Anterior cingulate cortex (tissue), 58 donors: ENCODE data around the gene FMN2.

Experiments used
- DNase-seq, 58 donors: peaks; one replicate each; lab custom pipeline; 2025; lab: John Stamatoyannopoulos, UW

The FMN2 gene

DNA sequence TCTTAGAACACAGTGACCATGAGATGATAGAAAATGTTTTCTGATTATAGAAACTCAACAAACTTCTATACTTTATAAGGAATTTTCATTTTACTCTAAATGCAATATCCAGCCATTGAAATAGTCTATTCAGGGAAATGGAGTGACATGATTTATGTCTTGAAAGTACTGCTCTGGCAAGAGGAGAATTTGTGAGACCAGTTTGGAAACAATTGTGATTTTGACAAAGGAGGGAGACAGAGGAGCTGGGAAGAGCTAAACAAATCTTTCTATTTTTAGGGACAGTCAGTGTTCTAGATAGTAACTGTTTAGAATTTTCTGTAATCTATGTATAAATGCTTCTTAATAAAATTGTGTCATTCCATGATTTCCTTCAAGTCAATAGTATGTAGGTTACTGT, 252.3 kb downstream of the FMN2 start:
- DNase-seq = no peak

DNA sequence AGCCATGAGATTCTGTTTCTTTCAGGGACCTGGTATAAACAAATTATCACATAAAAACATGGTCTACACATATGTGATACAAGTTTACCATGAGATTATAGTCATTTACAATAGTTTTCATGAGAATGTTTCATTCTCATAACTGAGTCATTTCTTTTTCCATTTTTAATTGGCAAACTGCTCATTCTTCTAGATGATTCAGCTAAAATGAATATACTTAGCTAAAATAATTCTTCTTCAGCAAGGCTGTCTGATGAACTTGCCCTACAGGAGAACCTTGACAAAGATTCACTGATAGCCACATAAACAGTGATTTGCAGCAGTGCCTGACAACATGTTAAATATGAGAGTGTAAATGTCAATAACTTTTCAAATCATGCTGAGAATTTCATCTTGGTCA, 253.2 kb downstream of the FMN2 start:
- DNase-seq = no peak

DNA sequence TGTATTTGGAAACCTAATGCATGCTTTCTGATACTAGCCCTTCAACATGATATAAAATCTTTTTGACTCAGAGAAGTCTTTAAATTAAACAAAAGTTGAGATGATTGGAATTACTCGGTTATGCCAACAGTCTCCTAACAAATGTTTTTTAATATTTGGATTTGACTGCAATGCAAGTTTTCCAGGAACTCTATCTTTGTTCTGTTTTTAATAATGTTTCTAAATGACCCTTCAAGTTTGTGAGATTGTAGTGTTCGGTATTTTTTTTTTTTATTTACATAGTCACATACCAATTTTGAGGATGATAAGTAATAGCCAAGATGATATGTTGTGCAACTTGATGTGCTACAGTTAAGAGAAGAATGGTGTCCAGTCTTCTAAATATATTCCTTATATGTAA, 258.0 kb downstream of the FMN2 start:
- no peak for DNase-seq

DNA sequence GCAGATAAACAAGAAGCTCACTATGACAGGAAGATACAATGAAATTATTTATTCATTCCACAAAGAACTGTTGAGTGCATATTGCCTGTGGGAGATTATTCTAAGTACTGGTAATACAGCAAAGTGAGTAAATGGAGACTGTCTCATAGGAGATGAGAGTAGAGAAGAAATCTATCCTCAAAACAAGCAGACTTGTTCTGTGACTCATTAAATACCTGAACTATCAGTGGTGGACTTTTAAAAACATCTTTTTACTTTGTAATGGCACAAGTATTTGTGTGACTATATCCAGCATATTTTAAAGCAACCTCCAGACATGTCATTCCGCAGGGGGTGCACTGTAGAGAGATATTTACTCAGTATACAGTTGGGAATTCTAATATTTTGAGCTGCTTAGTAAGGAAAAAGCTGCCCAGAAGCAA, 259.2 kb downstream of the FMN2 start:
- DNase-seq = no peak

DNA sequence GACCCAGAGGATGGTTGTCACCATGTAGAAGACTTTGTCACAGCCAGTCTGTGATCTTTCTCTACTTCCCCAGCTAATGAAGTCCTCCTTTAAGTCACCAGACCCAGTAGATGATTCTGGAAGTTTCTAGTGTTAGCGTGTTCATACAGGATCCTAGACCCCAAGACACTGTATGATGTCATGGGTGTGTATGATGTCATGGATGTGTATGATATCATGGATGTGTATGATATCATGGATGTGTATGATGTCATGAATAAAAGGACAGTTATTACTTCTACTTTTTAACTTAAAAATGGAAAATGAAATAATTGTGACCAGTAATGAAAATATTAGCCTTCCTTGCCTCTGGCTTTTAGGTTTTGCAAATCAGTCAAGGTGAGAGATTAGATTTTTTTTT, 260.0 kb downstream of the FMN2 start:
- no peak for DNase-seq

DNA sequence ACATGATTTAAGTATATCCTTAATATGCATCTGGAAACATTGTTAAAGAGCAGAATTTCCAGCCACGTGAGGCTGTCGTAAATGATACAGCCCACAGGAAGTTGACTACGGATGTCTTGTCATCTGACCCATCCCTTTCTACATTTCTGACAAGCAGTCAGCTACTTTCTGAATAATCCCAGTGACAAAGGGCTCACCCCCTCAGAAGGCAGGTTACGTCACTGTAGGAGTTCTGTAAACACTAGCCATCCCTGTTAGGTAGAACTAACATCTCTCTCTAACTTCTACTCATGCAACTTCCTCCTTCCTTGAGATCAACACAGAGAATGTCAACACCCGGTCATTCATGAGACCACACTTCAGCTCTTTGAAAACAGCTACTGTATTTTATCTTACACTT, 261.1 kb downstream of the FMN2 start:
- DNase-seq = no peak

DNA sequence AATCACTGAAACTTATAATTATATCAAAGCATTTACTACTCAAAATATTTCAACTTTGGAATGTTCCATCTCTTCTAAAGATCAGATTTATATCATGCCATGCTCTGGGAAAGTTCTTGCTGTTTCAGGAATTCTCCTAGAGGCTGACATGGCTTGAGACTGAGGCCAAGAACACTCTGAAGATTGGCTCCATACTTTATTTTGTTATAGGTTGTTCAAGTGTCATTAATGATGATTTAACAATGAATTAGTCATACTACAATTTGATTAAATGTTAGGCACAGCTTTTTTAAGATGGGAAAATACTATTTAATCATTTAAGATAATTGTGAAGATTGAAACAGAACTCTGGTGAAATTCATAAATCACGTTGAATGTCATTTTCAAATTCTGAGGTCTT, 264.9 kb downstream of the FMN2 start:
- no peak for DNase-seq

DNA sequence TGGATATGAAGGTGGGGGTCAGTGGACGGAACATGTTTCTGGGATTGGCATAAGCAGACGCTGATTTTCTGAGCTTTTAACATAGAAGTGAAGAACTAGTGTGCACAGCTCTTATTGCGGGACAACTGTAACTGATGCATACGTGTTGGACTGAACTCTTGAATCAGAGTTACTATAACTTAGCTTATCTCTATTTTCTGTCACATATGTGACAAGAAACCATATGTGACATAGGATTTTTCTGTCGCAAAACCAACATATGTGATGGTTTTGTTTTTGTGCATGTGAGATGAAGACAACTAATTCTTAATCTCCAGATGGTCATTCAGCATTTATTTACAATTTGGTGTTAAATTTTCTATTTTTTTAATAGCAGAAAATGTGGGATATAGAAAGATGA, 270.4 kb downstream of the FMN2 start:
- DNase-seq = no peak

DNA sequence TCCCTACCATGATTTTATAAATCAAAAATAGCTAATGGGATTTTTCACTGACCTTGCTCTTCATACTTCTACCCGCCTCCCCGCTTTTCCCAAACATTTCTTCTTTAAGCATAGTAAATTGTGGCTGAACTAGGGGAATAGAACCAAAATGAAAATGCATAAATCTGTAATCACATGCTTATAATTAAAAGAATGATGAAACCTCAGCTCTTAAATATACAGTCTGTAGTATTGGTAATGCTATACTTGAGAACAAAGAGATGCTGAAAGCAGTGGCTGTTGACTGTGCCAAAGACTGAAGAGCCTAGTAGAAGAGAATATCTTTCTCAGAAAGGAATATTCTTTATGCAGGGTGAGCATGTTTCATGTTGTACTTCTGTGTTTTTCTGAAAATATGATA, 271.1 kb downstream of the FMN2 start:
- DNase-seq = no peak

DNA sequence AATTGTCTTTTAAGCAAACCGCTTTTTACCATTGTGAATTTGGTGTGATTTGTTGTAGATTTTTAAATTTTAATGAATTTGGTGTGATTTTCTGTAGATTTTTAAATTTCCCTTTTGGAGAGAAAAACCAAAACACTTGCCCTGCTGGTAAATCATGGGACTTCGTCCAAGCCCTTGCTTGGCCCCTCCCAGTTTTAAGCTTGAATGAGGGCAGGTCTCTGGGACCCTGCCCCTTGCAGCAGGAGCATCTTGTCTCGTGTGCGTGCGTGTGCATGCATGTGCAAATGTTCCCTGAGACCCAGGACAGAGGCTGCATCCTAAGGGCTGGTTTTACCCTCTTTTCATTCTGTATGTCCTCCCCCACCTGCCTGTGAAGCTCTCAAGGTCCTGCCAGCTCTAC, 271.6 kb downstream of the FMN2 start:
- no peak for DNase-seq

DNA sequence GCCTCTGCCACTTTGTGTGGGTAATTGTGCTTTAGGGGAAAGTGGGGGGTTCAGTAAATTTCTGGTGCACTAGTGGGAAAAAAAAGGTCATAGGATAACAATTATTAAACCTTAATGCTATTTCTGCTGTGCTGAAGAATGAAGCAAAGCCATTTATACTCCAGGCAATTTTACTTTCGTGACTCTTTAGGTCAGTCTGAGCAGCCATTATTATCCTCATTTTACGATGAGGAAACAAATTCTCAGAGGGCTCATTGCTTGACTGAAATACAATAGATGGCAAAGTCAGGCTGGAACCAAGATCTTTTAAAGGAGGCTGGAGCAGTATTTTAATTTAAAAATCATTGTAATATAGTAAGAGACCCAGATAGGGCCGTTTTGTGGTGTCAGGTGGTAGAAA, 272.2 kb downstream of the FMN2 start:
- no peak for DNase-seq

DNA sequence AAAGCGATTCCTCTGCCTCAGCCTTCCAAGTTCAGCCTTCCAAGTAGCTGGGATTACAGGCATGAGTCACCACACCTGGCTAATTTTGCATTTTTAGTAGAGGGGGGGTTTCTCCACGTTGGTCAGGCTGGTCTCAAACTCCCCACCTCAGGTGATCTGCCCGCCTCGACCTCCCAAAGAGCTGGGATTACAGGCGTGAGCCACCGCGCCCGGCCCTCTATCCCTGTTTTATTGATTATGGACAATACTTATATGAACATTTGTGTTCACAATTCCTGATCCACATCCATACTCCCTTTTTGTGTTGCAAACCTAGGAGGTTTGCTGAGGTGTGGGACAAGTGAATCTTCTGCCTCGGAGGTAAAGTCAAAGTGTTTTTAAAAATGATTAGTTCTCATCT, 275.0 kb downstream of the FMN2 start:
- no peak for DNase-seq

DNA sequence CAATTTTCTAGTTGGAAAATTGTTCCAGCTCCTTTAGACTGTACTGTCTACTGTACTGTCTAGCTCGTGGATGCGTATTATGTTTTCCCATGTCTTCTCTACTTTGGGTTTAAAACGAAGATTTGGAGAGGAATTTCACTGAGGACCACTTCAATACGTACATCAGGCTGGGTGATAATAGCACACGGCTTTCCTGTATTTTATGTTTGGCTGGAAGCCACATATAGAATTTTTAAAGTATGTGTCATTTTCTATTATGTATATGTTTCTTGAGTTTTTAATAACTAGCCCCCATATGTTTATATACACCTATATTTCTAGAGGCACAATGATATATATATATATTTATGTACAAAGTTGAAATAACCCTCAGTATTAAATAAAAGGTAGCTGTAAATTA, 293.9 kb downstream of the FMN2 start:
- DNase-seq = no peak

DNA sequence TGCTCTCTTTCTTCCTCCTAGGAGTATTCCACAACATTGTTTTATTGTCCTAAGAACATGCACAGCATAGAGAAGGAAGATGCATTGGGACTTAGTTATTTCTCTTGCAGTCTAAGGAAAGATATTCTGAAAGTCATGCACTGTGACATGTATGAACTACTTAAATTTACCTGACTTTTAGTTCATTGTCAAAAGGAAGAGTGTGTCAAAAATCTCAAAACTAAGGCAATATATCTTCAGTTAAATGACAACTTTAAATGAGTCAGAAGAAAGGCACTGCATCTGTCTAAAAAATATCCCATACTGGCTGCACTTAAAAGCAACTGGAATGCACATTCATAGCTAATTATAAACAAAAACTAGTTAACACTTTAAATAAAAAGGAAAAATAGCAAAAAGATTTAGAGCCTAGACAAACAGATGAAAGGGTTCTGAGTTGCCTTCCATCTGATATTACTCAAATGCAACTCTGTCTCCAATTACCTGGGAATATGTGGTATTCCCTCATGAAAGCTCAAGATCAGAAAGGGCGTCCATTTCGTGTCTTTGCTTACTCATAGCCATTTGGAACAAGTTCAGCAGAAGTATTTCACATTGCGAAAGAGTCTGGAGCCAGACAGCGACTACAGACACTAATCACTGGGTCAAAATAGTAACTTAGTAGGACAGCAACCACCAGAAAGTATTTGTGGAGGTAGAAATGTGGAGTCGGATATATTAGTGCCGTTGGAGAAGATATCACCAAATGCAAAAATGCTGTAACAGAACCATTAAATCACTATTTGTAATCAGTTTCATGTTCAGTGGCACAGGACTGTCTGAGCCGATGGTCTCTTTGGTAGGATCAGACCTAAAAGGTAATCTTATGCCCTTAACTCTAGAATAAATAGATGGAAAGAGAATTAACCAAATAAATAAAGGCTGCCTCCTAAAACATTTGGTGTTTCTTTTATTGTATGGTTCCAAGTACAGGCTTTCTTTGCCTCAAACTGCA, 294.6 kb downstream of the FMN2 start:
- DNase-seq = no peak

DNA sequence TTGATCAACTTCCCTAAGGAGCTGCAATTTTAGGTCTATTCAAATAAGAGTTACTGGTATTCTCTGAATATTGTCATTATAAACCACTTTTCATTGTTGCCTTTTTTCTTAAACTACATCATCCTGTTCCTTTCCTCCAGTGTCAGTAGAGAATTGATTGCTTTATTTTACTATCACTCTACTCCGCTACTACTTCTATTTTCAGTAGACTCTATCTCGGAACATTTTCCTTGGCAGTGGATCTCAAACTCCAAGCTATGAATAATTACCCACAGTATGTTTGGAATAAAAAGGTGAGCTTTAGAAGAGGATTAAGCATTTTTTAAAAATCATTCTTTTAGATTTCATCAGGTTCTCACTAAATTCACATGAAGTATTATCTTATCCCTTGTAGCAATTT, 295.4 kb downstream of the FMN2 start:
- no peak for DNase-seq

DNA sequence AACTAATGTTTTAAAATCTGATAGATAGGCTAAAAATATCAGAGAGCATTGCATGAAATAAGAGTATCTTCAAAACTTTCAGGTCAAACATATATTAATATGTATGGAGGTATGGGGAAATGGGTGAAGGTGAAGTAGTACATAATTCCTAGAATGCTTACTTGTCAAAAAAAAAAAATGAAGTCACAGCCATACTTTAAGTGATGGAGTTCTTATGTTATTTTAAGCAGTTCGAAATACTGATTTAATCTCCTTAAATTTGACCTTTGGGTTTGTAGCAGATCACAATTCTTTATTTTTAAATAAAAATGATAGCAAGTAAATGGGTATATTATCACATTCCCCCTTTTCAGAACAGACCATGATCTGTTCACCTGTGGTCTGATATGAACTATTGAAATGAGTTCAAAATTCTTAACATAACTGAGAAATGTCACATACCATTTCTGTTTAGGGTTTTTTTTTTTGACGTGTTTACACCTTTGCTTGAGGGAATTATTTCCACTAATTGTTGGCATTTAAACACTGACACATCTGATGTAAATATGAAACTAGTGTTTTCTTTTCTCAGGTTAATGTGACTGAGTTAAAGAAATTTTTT, 300.1 kb downstream of the FMN2 start:
- DNase-seq = no peak

DNA sequence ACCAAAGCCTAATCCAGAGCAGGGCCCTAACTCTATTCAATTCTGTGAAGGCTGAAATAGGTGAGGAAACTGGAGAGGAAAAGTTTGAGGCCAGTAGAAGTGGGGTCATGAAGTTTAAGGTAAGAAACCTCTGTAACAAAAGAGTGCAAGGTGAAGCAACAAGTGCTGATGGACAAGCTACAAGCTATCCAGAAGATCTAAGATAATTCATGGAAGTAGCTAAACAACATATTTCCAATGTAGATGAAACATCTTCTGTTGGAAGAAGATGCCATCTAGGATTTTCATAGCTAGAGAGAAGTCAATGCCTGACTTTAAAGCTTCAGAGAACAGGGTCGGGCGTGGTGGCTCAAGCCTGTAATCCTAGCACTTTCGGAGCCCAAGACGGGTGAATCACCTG, 302.7 kb downstream of the FMN2 start:
- no peak for DNase-seq

DNA sequence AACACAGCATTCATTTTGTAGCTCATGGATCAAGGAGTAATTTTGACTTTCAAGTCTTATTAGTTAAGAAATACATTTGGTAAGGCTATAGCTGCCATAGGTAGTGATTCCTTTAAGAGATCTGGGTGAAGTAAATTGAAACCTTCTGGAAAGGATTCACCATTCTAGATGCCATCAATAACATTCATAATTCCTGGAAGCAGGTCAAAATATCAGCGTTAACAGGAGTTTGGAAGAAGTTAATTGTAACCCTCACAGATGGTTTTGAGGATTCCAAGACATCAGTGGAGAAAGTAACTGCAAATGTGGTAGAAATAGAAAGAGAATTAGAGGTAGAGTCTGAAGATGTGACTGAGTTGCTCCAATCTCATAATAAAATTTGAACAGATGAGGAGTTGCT, 303.7 kb downstream of the FMN2 start:
- DNase-seq = no peak

DNA sequence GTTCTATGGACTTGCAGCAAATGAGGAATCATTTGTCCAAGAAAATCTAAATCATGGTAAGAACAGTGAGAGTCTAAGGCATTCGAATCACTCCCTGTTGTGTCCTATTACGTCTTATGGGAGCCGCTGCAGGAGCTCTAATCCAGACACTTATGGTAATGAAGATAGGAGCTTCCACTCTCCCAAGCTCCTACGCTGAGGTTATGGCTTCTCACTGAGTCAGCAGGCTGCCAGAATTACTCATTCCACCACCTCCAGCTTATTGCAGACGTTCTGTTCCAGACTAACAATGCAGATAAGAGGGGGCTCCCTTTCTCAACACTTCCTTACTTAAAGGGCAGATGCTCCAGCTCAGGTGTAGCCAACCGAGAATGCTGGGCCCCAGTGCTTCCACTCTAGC, 307.7 kb downstream of the FMN2 start:
- peak in 31 of 58 donors; percentile 2 to 70 (median 14) for DNase-seq

DNA sequence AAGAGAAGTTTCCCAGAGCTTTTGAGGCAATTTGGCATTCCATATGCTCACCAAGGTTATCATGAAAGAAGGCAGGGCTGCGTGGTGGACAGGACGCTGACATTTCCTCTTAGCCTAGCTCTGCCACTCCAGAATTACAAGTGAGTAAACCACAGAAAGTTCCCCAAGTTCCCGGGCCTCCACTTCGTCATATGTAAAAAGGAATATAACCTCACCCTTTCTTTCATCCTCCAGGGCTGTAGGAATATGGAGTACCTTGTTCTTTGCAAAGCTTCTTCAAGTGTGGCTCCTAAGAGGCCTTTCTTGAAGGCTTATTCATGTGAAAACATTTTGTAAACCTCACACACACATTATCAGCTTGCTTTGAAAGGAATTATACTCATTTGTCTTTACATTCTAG, 310.0 kb downstream of the FMN2 start:
- DNase-seq = no peak

DNA sequence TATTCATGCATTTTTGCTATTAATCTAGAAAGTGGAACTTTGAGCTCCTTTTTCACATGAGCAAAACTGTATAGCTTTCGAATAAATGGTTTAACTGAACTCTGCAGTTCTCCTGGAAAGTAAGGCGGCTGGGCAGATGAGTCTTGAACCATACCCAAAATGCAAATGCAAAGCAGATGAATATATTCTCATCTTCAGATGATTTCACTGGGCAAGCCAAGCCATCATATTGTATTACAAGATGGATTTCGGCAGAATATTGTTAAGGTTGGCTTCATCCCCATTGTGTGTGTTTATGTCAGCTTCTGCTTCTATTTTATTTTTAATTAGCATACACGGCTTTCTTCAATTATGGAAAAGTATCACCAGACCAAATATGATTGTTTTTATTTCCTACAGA, 310.6 kb downstream of the FMN2 start:
- DNase-seq = no peak

DNA sequence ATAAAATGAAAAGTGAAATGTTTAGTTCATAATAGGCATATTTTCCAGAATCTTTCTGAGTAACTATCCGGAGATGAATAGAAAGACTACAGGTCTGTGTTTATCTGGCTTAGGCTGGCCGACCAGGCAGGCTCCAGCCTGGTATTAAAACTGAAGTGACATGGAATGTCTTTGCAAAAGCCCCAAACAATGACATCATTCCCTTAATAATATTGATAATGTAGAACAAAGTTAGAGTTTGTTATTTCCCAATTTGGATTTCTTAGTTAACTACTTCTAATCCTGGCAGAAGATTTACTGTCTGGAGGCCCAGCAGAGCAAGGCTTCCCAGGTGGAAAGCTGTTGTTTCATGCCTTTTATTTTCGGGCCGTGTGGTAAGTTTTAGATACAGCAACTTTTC, 312.6 kb downstream of the FMN2 start:
- DNase-seq = no peak
